NCI-H510A (cell line): Measurements from ENCODE around the gene OR2A7.
"Not testable (repeated sequence)": the region's sequence is repeated elsewhere in the genome, so short reads cannot be mapped to it uniquely, and the experiment has no call there.

ENCODE experiments used
- DNase-seq: peaks from one replicate; lab custom pipeline; 2025; lab: John Stamatoyannopoulos, UW

OR2A7 gene

DNA sequence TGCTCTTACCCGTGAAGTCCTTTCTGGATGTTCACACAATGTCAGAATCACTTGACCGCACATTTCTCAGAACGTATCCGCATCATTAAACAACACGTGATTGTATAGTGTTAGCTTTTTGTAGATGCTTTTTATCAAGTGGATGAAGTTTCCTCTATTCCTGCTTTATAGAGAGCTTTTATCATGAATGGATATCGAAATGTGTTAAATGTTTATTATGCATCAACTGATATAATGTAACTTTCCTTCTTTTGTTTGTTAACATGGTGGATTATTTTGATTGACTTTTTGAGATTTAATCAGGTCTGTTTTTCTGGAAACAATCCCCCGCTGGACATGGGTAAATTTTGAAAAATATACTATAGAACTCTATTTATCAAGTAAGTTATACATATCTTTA lies at the start of gene OR2A7:
Gene OR2A7, minus strand, starts transcription at position 101 of the 400 bp plus-strand sequence. CDS start 5,164 bp downstream, outside the sequence.
- not testable (repeated sequence) for DNase-seq

GRCh38 chr7:144311872-144312469 lies 47.4 kb upstream of the OR2A7 start, which contains the start of gene OR2A1:
Gene OR2A1 (plus strand): TSS chr7:144312419. CDS start chr7:144318125, 5,706 bp downstream.
- DNase-seq, result not testable (repeated sequence)

GRCh38 chr7:144311218-144311617 lies 46.6 kb upstream of the OR2A7 start:
- DNase-seq, result not testable (repeated sequence)

GRCh38 chr7:144309702-144310101 lies 45.1 kb upstream of the OR2A7 start:
- not testable (repeated sequence) for DNase-seq

DNA sequence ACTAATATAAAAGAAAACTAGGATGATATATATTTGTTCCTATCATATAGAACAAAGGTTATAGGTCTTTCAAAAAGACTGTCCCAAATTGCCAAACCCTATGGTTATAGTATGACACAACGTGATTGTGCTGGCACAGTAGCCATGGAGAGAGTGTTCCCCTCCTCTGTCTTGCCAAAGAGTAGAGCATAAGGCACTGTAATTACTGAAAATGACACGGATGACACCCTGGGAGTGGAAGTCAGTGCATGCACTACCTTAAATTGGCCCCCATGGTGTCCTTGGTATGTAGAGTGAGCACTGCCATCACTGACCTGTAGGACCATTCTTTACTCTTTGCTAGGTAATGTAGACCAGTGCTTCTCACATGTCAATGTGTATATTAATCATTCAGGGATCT lies 40.6 kb upstream of the OR2A7 start:
- DNase-seq, result not testable (repeated sequence)

- not testable (repeated sequence) for DNase-seq
Observed at GRCh38 chr7:144303607-144304006, 39.0 kb upstream of the OR2A7 start.

DNA sequence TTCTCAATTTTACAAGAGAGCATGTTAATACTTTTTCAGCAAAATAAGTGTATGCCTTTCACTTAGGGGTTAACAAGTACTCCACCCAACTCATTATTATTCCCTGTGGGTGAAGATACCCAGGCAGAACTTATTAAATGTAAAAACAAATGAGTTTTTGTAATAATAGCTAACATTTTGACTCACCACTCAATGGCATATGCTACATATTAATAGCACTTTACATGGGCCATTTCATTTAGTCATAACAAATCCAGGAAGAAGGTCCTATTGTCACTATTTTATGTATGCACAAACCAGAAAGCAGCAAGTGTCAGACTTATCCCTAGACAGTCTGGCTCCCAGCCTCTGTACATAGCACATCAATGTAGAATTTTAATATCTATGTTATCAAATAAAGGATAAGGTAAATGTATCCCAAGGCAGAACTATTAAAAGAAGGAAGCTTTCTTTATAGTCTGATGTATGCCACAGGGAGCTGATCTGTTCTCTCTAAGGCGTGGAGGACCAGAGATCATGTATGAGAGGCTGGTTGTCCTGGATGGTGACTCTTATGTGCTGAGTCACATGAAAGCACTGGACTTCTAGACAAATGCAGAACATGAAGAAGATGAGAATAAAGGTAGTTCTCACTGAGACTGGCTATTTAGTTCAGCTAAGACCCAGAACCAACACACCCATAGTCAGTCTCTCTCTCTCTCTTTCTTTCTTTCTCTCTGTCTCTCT lies 38.1 kb upstream of the OR2A7 start:
- not testable (repeated sequence) for DNase-seq

GRCh38 chr7:144293794-144294499 lies 29.4 kb upstream of the OR2A7 start:
- DNase-seq, result not testable (repeated sequence)

DNA sequence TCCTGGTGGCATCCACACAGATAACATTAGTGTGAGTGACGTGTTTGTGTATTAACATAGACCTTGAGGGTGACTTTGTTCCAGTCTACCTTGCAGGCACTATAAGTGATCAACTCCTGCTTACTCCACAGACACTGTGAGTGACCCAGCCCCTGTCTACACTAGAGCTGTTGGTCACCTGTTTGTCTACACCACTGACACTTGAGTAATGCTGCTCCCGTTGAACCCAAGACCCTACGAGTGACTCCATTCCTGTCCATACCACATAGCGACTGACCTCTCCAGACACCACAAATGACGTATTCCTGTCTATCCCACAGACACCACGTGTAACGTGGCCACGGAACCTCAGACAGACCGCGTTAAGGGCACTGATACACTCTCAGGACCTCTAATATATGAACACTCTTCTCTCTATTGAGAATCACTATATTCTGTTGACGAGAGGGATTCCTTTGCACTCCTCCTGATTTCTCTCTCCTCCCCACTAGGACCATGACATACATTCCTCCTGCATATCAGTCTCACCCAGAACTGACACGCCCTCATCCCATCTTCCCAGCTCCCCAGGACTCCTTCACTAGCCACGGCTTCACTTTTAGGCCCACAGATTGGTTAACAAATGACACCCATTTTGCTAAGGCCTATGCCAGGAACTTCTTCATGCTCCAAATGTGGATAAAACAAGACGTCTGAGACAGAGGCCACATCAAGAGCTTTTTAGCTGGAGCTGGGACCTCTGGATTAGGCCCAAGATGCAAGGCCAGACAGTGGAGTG lies 28.0 kb upstream of the OR2A7 start:
- not testable (repeated sequence) for DNase-seq

- not testable (repeated sequence) for DNase-seq
Observed at GRCh38 chr7:144291607-144292006, 27.0 kb upstream of the OR2A7 start.

DNA sequence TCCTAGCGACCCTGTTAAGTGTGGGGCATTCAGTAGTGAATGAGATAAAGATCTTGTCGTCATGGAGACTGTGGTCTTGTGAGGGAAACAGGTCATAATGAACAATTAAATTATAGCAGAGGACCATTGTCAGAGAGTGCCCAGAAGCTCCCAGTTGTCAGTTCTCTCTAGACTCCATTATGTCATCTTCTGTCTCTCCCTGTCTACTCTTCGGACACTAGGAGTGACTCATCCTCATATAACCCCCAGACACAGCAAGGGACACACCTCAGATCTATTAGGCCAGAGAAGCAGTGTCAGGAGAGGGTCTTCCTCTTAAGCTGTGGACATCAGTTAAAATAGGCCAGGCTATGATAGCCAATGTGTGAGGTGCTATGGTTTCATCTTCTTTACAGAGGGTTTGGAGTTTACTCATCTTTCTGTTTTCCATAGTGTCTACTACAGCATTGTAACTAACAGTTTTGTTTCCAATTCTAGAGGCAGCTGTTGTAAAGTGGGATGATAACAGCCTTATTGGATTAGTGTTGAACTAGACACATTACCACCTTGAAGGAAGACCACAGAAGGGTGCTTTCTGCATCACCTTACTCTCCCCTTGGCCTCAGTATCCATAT lies 22.7 kb upstream of the OR2A7 start:
- DNase-seq, result not testable (repeated sequence)

- not testable (repeated sequence) for DNase-seq
Observed at GRCh38 chr7:144283716-144284115, 19.1 kb upstream of the OR2A7 start.

DNA sequence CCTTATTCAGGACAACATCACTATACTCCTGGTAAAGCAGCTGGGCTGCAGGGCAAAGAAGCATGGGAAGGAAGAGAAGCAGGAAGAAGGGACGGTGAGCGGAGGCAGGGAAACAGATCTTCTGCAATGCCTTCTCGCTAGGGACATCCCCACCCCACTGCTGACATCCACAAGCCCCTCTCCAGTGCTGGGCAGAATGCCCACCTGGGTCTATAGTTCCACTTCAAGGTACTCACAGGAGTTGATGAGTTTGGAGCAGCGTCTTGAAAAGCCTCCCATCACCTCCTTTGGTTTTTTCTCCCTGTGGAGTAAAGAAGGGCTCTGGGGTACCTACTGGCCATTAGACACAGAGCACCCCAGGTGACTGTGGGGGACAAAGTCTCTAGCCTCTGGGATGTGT lies 17.9 kb upstream of the OR2A7 start:
- not testable (repeated sequence) for DNase-seq

DNA sequence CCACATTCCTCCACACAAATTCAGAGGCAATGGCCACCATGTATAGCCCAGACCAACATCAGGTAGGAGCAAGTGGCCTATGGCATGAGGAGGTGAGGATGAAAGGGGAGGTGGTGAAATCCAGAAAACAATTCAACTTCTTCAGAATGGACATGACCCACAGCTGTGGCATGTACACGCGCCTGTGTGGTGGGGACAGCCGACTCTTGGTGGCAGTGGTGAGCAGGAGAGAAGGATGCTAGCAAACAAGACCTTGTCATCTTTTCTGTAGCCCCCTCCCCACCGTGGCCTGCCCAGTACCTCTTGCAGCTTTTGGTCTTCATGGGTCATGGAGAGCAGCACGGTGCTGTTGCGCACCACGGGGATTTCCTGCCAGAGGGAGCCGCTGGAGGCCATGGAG lies 17.4 kb upstream of the OR2A7 start:
- not testable (repeated sequence) for DNase-seq

DNA sequence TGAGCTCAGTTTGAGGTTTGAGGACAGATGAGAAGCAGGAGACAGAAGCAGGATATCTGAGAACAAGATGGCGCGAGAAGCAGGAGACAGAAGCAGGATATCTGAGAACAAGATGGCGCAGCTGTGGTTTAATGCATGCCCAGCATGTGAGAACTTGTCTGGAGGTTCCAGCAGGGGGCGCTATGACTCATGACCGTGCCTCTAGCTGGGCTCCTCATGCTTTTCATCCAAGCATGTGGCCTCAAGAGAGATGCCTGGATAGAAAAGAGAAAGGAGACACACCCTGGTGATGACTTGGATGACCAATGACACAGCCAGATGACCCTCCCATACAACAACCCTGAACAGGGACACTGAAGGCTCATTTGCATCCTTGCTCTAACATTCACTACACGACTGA lies 15.4 kb upstream of the OR2A7 start:
- DNase-seq, result not testable (repeated sequence)

DNA sequence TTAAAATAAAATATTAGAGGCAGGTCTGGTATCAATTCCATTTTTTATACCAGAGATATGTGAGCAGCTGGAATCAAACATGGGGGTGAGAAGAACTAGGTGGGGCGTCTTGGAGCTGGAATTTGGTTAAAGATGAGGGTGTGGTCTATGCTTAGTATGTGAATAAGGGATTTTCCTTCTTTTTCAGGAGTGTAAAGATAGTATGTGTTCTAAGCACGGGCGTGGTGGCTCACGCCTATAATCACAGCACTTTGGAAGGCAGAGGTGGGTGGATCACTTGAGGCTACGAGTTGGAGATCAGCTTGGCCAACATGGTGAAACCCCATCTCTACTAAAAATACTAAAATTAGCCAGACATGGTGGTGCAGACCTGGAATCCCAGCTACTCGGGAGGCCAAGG lies 10.7 kb upstream of the OR2A7 start:
- not testable (repeated sequence) for DNase-seq

DNA sequence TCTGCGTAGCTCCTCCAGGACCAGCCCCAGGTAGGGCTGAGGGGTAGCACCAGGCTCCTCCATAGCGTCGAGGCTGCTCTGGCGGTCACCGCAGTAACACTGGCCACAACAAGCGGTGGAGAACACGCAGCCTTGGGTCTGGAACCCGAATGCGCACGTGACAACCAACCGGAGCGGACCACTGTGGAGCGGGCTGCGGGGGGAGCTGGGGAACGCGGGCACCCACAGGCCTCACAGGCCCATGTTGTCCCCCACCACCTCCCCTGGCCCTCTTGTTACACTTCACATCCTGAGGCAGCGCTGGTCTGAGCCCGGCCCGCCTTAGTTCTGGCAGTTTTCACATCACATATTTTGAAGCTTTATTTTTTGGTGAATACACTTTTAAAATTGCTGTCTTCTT lies 4.6 kb upstream of the OR2A7 start, which contains the start of gene CTAGE8:
Gene CTAGE8, minus strand, starts transcription at position 101 of the 400 bp plus-strand sequence. Its CDS starts 38 bp downstream, at position 63.
- DNase-seq, result not testable (repeated sequence)

DNA sequence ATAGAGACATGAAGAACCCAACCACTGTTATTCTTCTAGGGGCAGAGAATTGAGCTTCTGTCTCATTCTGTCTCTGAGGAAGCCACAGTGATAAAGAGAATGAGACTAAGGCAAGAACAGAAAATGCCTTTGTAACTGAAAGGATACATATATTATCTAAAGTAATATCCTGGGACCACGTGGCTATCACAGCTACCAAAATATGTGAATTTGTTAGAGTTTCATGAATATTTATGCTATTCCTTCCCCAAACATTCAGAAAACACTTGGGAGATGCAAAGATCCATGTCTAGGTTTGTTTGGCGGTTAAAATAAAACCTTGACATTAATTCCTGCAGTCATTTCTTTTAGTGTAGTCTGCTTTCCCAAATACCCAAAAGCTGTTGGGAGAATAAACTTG lies 2.5 kb downstream of the OR2A7 start:
- DNase-seq, result not testable (repeated sequence)

GRCh38 chr7:144259067-144259466 lies 5.5 kb downstream of the OR2A7 start:
- DNase-seq, result not testable (repeated sequence)

DNA sequence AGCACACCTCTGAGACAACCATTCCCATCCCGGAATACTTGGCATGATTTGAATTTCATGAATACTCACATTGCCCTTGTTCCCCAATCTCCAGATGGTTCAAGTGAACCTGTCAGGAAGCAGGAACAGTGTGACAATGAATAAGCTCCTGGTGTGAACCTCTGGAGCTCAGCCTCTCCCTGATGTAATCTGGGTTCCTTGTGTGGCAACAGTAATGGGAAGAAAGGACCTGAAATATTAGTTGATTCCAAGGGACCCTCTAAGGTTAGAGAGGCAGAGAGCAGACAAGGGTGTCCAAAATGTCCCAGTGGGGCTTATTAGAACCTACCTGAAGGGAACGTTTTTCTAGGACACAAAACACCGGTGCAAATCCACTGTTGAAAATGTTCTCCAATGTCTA lies 8.5 kb downstream of the OR2A7 start:
- no peak for DNase-seq

DNA sequence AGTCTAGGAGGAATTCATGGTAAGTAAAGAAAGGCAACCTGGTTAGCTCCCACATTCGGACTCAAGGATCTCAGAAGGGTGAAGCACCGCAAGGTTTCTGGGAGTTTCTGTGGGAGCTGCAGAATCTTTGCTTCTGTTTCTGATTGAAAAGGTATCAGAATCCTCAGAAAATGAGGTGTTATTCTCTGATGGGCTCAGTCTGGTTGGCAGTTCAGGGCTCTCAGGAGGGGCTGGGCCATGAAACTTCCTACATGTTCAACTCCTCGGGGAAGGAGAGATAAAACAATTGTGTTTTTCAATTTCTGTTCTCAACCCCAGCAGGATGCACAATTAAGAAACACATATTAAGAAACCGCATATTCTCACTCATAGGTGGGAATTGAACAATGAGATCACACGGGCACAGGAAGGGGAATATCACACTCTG lies 9.1 kb downstream of the OR2A7 start:
- no peak for DNase-seq
